ENCODE data around the gene CFAP74.

CFAP74 gene

DNA sequence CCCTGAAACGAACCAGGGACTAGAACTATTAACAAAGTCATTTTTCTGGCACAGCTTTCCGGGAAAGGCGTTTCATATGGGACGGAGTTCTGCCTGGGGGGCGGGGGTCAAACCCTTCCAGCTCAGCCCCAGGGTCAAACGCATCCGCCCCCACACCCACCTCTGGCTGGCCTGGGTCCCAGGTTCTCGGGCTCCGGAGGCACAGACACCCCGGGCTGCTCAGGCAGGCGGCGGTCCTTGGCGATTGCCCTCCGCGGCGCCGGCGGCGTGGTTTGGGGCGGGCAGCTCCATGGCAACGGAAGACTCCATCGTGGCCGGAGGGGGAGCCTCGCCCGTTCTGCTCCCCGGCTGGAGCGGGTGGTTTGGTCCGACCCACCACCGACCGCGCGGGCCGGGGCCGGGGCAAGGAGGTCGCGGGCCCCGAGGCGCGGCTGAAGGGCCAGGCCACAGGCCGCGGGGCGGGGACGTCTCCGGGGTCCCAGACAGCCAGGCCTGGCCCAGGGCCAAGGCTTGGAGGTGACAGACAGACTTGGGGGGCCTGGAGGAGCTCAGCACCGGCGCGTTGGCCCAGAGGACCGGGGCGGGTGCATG, at the start of gene CFAP74:
Gene CFAP74 (minus strand): TSS at position 246 of the 591 bp plus-strand sequence. CDS start 12,830 bp downstream, outside the sequence.
- peak; percentile 92 for DNase-seq

GRCh38 chr1:2053217-2053616, 49.6 kb upstream of the CFAP74 start:
- DNase-seq: no peak

- DNase-seq: no peak
Measured at GRCh38 chr1:2052756-2053155, 49.2 kb upstream of the CFAP74 start.

- DNase-seq: no peak
Measured at GRCh38 chr1:2052054-2052679, 48.6 kb upstream of the CFAP74 start.

- peak; percentile 22 for DNase-seq
Measured at GRCh38 chr1:2050793-2051682, 47.5 kb upstream of the CFAP74 start.

DNA sequence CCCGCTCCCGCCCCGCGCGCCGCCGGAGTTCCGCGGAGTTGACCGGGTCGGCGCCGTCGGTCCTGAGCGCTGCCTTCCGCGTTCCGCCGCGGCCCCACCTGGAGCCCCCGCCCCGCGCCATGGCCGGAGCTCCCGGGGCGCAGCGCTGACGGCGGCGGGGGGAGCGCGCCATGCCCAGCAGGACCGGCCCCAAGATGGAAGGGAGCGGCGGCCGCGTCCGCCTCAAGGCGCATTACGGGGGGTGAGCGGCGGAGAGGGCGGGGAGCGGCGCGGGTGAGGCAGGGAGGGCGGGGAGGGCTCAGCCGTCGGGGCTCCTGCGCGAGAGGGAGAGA, 46.8 kb upstream of the CFAP74 start:
- DNase-seq: no peak

DNA sequence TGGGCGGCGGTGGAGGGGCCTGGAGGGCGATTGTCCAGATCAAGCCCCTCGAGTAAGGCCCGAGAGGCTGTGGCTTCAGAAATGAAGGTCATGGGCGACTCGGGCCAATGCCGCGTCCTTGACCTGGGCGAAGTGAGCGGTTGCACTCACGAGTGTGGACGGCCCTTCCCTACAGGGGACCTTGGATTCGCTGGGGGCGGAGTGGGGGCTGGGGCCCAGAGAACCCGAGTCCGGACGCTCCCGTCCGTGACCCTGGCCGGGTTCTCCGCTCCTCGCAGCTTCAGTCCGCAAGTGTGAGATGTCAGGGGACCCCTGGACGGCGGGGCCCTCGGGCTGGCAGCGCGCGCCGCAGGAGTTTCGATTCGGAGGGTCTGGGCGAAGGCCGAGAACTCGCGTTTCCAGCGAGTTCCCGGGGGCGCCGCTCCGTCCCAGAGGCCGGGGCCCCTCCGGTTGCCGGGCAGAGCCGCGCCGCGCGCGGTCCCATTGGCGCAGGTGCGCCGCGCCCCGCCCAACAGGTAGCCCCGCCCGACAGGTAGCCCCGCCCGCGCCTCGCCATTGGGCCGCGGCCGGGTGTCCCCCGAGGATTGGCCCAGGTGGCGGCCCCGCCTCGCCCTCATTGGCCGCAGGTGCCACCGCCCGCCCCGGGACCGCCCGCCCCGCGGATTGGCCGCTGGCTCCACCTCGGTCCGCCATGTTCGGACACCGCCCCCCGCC, 46.3 kb upstream of the CFAP74 start, which contains the start of gene PRKCZ:
Gene PRKCZ (plus strand): TSS at position 694 of the 714 bp plus-strand sequence. CDS start 220 bp downstream, outside the sequence.
- DNase-seq: no peak

DNA sequence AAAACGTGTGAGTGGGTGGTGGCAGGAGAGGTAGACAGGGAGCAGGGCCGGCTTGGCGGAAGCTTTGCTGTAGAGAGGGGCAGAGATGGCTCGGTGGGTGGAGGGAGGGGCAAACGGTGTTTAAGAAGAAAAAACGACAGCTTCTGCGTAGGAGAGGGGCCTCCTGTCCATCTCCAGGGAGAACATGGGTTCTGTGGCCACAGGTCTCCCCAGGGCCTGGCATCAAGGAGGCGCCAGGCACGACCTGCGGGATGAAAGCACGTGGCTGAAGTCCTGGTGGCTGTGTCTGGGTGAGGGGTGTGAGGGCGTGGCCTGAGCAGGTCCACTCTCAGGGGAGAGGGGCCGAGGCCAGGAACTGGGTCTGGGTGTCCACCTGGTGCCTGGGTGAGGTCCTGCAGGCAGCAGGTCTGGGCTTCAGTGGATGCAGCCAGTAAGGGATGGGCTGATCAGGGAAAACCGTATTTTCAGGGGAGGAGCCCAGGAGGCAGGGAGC, 45.7 kb upstream of the CFAP74 start:
- DNase-seq: no peak

DNA sequence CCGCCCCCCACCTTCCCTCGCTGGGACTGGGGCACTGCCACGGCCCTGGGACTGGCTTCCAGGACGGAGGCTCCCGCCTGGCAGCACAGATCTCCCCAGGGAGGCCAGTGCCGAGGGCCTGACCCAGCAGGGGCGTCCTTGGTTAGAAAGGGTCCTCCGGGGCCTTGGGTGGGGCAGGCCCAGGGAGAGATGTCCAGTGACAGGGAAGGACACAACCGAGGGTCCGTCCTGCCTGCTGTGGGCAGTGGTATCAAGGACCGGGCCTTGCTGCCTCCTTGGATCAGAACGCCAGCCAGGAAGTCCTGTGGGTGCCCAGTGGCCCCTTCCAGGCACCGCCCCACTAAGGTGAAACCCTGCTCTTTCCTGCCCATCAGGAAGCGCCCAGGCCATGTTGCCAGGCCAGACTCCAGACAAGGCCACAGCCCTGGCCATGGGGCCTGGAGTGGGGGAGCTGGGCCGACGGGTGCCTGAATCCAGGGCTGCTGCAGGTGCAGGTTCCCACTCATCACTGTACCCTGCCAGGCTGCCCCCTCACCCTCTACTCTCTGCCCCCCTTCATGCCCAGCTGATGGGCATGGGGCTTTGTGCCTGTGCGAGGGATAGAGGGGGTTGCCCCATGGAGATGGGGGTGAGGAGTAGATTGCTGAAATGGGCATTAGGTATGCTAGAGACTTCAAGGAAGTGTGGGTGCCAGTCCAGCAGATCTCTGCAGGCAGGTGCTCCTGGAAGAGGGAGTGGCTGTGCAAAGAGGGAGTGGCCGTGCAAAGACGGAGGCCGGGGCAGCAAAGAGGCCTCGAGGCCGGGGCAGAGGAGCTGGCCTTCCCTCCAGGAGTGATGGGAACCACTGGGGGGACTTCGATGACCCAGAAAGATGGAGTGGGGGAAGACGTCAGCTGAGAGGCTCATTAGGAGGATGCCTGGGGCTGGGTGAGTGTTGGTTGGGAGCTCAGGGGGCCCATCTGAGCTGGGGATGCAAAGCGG, 44.5 kb upstream of the CFAP74 start:
- no peak for DNase-seq

- no peak for DNase-seq
Measured at GRCh38 chr1:2046953-2047748, 43.6 kb upstream of the CFAP74 start.

GRCh38 chr1:2046174-2046917, 42.8 kb upstream of the CFAP74 start:
- peak; percentile 62 for DNase-seq

GRCh38 chr1:2045468-2046173, 42.0 kb upstream of the CFAP74 start:
- DNase-seq: no peak

- peak; percentile 92 for DNase-seq
Measured at GRCh38 chr1:2044510-2045319, 41.1 kb upstream of the CFAP74 start.

DNA sequence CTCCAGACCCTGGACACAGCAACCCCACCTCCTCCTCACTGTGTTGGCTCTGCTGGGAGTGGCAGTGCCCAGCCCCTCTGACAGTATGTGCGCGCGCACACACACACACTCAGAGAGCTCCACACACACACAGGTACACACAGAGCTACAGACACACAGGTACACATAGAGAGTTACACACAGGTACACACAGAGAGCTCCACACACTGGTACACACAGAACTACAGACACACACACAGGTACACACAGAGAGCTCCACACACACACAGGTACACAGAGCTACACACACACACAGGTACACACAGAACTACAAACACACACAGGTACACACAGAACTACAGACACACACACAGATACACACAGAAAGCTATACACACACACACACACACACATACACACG, 40.3 kb upstream of the CFAP74 start:
- no peak for DNase-seq

- no peak for DNase-seq
Measured at GRCh38 chr1:2042830-2043773, 39.5 kb upstream of the CFAP74 start.

DNA sequence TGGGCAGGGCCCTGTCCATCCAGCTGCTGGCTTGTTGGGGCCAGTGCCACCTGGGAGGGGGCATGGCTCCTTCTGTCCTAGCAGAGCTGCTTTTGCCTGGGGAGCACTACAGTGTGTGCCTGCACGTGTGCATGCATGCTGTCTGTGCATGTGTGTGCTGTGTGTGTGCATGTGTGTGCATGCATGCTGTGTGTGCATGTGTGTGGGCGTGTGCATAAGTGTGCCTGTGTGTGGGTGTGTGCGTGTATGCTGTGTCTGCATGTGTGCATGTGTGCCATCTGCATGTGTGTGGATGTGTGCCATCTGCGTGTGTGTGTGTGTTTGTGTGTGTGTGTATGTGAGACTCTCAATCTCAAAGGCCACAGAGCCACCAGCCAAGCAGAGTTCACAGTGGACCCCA, 38.3 kb upstream of the CFAP74 start:
- no peak for DNase-seq

DNA sequence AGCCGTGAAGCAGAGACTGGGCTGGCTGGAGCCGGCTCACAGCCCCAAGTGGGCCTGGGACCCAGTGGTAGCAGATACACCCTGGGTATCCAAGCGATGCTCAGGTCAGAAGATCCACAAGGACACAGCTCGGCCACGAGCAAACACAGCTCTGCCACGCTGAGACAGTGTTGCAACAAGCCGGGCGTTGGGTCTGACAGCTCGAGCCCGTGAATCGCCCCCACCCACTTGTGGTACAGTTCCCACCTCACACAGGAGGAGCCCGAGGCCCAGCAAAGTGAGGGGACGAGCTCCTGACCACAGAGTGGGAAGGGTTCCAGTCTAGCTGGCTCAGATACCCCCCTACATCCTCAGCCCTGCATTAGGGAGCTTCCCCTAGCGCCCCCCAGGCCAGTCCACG, 37.7 kb upstream of the CFAP74 start:
- no peak for DNase-seq

Data from retina (tissue), 1 donor.